ENCODE measurements around the gene CELA3B.
"Not testable (repeated sequence)": the region's sequence is repeated elsewhere in the genome, so short reads cannot be mapped to it uniquely, and the experiment has no call there.

DNA sequence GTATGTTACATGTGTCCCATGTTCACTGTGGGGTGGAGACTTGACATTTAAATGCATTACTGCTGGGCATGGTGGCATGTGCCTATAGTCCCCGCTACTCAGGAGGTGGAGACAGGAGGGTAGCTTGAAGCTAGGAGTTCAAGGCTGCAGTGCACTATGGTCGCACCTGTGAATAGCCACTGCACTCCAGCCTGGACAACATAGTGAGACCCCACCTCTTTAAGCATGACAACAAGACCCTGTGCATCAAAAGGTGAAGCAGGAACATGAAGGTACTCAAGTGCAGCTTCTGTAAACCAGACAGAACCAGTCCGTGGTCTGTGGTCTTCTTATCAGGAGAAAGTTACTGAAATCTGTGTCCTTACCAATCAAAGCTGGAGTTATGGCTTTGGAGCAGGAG lies 15.4 kb downstream of the CELA3B start:
- TF ChIP-seq POLR2A, EP300 (IDR thresholded peaks at IDR 0.05): not testable (repeated sequence)
- TF ChIP-seq, protein P1, sequence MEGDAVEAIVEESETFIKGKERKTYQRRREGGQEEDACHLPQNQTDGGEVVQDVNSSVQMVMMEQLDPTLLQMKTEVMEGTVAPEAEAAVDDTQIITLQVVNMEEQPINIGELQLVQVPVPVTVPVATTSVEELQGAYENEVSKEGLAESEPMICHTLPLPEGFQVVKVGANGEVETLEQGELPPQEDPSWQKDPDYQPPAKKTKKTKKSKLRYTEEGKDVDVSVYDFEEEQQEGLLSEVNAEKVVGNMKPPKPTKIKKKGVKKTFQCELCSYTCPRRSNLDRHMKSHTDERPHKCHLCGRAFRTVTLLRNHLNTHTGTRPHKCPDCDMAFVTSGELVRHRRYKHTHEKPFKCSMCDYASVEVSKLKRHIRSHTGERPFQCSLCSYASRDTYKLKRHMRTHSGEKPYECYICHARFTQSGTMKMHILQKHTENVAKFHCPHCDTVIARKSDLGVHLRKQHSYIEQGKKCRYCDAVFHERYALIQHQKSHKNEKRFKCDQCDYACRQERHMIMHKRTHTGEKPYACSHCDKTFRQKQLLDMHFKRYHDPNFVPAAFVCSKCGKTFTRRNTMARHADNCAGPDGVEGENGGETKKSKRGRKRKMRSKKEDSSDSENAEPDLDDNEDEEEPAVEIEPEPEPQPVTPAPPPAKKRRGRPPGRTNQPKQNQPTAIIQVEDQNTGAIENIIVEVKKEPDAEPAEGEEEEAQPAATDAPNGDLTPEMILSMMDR (IDR thresholded peaks at IDR 0.05) = not testable (repeated sequence)

All from suprapubic skin (tissue), 3 donors.